Karpas-422 (cell line): ENCODE data around the gene PRRT3. TPM values are rescaled to one million over a fixed set of nuclear protein-coding genes. Genes with fewer than 3 reads are reported as not detected.

Experiments
- small RNA-seq: library from RNA; depleted of rRNA; stranded (forward); fragments of <200 nt; gene quantifications from one replicate; pipeline ENCODE3, GENCODE V24; 2014
- total RNA-seq: library from RNA; depleted of rRNA; stranded (reverse); fragments of >200 nt; shearing (Covaris generic); gene quantifications from 2 replicates; pipeline ENCODE4 v1.2.3, GENCODE V29; 2014; ENCODE audit warnings: low replicate concordance; rRNA removed

Gene PRRT3
- total RNA-seq, 1 experiment from 2014 or later: 1.0 TPM

Small RNAs within 50 kb of the gene (small RNA-seq; reads per million reads assigned to genes)
- not detected for gene CYCSP10
- gene RNU6-882P: not detected

Other genes with a start within 250 kb of the PRRT3 start
- 0.18 TPM in 1 of 2 replicates, not detected in the other for gene CPNE9, start 248.6 kb downstream of the PRRT3 start, total RNA-seq
- 14.5 and 28.2 TPM in 2 replicates for gene BRPF1, start 220.7 kb downstream of the PRRT3 start, total RNA-seq
- gene OGG1, start 202.5 kb downstream of the PRRT3 start, total RNA-seq: 22.1 and 48.7 TPM in 2 replicates
- gene CAMK1, start 182.5 kb downstream of the PRRT3 start, total RNA-seq: 41.6 and 86.6 TPM in 2 replicates
- 80.2 and 122 TPM in 2 replicates for gene TADA3, start 159.9 kb downstream of the PRRT3 start, total RNA-seq
- gene ARPC4, start 159.3 kb downstream of the PRRT3 start, total RNA-seq: 102 and 123 TPM in 2 replicates
- gene TTLL3, start 142.1 kb downstream of the PRRT3 start, total RNA-seq: 79.3 and 84.6 TPM in 2 replicates
- 49.9 and 62.5 TPM in 2 replicates for gene RPUSD3, start 108.4 kb downstream of the PRRT3 start, total RNA-seq
- gene CIDEC, start 72.2 kb downstream of the PRRT3 start, total RNA-seq: not detected in 2 replicates
- 33.5 and 39.2 TPM in 2 replicates for gene JAGN1, start 61.8 kb downstream of the PRRT3 start, total RNA-seq
- gene IL17RE, start 49.6 kb downstream of the PRRT3 start, total RNA-seq: not detected in 2 replicates
- 0.54 and 2.5 TPM in 2 replicates for gene IL17RC, start 35.3 kb downstream of the PRRT3 start, total RNA-seq
- 5.6 and 33.7 TPM in 2 replicates for gene CRELD1, start 18.6 kb downstream of the PRRT3 start, total RNA-seq
- gene EMC3, start 34.4 kb upstream of the PRRT3 start, total RNA-seq: 26.9 and 50.1 TPM in 2 replicates
- 33.0 and 67.8 TPM in 2 replicates for gene FANCD2, start 74.0 kb upstream of the PRRT3 start, total RNA-seq
- not detected in 2 replicates for gene FANCD2OS, start 155.8 kb upstream of the PRRT3 start, total RNA-seq
- gene BRK1, start 163.3 kb upstream of the PRRT3 start, total RNA-seq: 103 and 121 TPM in 2 replicates
- 77.7 and 81.9 TPM in 2 replicates for gene VHL, start 189.4 kb upstream of the PRRT3 start, total RNA-seq
- 0.04 TPM in 1 of 2 replicates, not detected in the other for gene IRAK2, start 212.5 kb upstream of the PRRT3 start, total RNA-seq